OCI-M2 (cell line): Measurements from ENCODE around the gene IMP3.

Experiments used
- DNase-seq: peaks from one replicate; lab custom pipeline; 2025; ENCODE audit not compliant: unreplicated experiment; lab: John Stamatoyannopoulos, UW

Gene IMP3

GRCh38 chr15:75622505-75622904 lies 17.5 kb downstream of the IMP3 start:
- DNase-seq: no peak

DNA sequence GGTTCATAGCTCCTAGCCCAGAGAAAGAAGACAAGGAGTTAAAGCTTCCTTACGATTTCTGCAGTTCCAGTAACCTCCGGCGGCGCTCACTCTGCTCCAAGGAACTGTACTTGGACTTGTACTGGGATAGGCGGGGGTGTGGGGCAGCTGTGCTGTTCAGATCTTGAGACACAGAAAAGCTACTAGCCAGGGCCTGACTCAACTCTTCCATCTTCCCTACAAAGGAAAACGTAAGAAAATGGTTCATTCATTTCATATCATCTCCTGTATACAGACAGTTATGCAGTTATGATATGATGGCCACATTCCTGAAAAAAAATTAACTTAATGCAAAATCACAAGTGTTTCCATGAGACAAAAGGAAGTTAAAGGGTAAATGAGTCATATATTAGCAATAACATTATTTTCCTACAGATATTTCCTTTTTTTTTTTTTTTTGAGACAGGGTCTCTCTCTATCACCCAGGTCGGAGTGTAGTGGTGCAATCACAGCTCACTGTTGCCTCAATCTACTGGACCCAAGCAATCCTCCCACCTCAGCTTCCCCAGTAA lies 19.1 kb downstream of the IMP3 start:
- DNase-seq: no peak

- DNase-seq: no peak
Observed at GRCh38 chr15:75620058-75620820, 19.8 kb downstream of the IMP3 start.

- DNase-seq: no peak
Observed at GRCh38 chr15:75616766-75617165, 23.3 kb downstream of the IMP3 start.

DNA sequence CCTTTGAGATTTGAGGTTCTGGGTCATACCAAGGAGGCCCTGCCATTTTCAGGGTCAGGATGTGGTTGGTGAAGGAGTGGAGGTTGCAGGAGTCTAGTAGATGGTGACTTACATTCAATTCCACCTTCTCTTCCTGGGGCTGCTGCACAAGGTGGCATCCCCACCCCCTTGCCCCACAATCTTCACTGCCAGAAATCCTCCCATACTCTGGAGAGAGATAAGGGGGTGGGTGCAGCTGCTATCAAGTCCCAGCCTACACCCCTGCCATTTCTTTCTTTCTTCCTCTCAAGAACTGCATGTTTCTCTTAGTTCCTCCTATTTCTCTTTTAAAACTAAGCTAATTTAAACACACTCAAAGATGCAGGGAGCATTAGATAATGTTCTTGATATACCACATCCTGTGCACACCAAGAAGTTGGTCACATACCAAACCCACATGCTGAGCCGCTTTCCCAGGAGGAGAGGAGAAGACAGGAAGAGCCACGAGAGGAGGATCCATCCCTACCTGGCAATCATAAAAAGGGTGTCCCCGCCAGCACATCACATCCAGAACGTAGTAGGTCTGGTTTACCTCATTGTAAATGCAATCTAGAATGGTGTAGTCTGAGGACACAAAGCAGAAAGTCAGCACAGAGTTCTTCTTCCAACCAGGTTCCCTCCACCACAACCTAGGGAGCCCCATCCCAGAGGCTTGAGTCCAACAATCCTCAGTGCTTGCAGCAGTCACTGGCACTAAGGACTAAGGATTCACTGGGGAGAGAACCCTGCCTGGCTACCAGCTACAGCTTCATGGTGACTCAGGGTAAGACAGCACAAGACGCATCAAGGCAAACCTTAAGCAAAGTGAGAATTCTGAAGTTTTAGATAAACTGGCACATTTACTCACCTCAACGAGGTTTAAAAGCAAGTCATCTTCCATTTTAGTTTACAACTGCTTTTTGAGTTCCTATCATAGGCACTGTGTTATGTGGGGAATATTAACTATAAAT lies 33.0 kb downstream of the IMP3 start:
- peak; percentile 46 for DNase-seq

DNA sequence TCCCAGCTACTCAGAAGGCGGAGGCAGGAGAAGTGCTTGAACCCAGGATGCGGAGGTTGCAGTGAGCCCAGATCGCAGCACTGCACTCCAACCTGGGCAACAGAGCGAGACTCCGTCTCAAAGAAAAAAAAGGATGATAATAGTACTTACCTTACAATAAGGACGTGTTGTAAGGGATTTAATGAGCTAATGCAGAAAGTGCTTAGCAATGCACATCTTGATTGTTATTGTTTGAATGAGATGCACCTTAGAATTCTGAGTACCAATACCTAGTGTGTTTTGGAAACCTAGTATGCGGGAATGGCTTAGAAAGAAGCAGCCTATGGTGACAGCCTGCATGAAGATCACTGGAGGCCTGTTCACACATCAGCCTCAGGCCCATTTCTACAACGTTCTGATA lies 34.0 kb downstream of the IMP3 start:
- DNase-seq: no peak

DNA sequence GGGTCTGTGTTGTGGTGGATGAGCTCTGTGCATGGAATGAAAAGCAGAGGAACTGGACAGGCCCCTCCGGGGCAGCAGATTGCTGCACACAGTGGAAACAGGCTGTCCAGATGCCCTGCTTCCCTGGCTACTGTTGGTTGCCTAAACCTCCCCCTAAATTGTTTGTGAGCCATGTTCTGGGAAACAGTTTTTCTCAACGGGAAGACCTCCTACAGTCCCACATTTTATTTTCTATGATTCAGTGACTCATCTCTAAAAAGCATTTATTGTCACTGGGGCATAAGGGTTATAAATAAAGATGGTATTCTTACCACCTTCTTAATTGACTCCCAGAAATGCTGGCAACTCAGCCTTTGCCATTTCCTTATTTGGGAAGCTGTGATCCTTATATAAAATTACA lies 40.6 kb downstream of the IMP3 start:
- no peak for DNase-seq

GRCh38 chr15:75598361-75598760 lies 41.7 kb downstream of the IMP3 start:
- DNase-seq: no peak

DNA sequence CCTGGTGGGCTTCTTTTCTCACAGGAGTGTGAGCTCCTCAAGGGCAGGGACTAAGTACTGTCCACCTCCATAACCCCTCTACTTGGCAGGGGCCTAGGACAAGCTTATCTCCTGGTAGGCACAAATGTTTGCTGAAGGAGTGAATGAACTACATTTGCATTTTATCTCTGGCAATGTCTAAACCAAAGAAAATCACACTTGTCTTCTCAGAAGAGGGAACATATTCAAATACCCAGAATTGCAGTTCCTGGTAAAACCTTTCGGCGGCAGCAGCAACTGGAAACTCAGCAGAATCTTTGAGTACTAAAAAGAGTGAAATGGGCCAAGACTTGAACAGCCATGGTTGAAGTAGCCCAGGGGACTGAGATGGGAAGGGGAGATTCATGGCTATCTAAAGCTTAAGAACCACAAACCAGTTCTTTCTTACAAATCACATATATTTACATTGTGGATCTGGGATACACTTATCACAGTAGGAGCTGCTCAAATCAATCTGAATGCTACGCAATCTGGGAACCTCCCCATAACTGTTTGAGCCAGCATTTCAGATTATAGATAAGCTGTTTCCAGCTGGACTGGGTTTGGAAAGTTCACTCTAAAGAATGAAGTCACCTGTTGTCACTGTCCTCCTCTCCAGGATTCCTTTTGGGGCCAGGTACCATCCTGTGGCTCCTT lies 42.2 kb downstream of the IMP3 start:
- DNase-seq: no peak

DNA sequence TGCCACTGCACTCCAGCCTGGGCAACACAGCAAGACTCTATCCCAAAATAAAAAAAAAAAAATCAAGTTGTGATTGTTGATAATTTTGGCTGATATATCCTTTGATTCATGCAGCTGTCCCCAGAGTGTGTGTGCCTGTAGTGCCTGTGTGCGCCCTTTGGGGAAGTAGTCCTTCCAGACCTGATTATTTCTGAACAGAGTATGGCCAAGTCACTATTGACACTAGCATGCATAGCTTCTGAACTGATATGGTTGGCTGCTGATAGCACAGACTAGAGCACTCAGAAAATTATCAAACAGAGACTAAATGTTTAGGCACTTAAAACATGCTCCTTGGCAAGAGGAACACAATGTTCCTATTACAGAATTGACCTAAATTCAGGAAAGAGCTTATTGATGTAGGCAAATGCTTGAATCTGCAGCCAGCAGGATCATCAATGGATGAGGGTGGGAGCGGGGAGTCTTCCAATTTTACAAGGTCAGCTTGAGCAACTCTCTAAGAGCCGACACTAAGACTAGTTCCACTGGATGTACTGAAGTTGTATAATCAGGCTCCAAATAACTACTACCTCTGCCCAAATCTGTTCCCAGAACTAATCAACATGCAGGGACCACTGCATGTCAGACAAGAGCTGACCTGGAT lies 43.2 kb downstream of the IMP3 start:
- no peak for DNase-seq

DNA sequence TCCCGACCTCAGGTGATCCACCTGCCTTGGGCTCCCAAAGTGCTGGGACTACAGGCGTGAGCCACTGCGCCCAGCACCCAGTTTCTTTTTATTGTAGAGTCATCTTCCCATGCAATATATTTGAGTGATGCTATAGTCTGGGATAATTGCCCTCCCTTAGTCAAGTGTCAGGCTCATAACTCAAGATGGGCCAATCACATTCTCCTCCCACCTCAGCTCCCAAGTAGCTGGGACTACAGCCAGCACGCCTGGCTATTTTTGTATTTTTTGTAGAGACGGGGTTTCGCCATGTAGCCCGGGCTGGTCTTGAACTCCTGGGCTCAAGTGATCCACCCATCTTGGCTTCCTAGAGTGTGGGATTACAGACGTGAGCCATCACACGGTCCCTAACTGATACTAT lies 45.7 kb downstream of the IMP3 start:
- no peak for DNase-seq

DNA sequence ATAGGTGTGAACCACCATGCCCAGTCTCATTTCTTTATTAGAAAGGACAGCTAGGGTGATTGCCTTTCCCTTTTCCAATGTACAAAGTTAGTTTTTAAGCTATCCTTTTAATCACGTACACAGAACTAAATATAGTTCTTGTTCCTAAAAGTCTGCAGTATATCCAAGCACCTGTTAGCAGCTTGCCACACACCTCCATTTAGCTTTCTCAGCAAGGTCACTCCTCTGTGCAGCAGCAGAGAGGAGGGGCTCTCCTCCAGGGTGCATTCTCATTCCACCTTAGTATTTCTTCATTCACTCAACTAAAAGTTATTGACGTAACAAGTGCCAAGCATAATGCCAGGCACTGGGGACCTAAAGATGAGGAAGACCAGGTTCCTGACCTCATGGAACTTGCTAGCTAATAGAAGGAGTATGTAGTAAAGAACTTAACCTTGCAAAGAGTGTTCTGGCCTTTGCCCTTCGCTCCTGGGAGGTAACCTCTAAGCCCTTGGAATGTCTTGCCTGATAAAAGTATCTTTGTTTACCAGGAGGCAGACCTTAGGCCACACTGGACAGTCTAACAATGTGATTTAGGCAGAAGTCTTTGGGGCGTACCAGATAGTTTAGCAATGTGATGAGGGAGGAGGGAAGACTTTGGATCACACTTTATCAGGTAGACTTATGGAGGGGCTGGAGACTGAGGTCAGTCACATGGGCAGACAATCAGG lies 48.2 kb downstream of the IMP3 start:
- DNase-seq: no peak

- no peak for DNase-seq
Observed at GRCh38 chr15:75590239-75590638, 49.8 kb downstream of the IMP3 start.
